Measurements from ENCODE around the gene PTCD1.

DNA sequence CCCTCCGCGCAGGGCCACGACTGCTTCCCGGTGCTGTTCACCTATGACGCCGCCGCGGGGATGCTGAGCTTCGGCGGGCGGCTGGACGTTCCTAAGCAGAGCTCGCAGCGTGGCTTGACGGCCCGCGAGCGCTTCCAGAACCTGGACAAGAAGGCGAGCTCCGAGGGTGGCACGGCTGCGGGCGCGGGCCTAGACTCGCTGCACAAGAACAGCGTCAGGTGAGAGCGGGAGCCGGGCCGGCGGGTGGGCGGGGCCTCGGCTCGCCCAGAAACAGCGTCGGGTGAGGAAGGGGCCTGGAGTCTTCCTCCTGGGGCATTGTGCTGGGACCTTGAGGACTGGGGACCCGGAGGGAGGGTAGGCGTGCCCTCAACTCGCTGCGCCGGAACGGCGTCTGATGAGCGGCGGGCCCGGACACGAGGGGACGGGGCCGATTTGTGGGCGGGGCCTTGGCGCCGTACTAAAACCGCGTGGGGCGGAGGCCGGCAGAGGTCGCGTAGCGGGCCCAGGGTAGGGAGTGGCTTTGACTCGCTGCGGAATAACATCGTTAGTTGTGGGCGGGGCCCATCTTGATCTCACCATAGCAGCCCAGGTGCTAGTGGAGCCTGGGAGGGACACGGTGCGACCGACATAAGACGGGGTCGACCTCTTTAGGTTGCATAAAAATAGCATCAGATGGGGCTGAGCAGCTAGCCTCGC is 45.8 kb downstream of the PTCD1 start:
- TF ChIP-seq, protein P1, sequence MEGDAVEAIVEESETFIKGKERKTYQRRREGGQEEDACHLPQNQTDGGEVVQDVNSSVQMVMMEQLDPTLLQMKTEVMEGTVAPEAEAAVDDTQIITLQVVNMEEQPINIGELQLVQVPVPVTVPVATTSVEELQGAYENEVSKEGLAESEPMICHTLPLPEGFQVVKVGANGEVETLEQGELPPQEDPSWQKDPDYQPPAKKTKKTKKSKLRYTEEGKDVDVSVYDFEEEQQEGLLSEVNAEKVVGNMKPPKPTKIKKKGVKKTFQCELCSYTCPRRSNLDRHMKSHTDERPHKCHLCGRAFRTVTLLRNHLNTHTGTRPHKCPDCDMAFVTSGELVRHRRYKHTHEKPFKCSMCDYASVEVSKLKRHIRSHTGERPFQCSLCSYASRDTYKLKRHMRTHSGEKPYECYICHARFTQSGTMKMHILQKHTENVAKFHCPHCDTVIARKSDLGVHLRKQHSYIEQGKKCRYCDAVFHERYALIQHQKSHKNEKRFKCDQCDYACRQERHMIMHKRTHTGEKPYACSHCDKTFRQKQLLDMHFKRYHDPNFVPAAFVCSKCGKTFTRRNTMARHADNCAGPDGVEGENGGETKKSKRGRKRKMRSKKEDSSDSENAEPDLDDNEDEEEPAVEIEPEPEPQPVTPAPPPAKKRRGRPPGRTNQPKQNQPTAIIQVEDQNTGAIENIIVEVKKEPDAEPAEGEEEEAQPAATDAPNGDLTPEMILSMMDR (IDR thresholded peaks at IDR 0.05): no peak
- TF ChIP-seq POLR2A (IDR thresholded peaks at IDR 0.05): no peak

All from lower leg skin (tissue), 3 donors.